ENCODE results near the gene CCDC40.
A peak's percentile ranks its signal among the peaks of the same experiment; 100 is the strongest.
"Not testable (repeated sequence)": the region's sequence is repeated elsewhere in the genome, so short reads cannot be mapped to it uniquely, and the experiment has no call there.

The CCDC40 gene

DNA sequence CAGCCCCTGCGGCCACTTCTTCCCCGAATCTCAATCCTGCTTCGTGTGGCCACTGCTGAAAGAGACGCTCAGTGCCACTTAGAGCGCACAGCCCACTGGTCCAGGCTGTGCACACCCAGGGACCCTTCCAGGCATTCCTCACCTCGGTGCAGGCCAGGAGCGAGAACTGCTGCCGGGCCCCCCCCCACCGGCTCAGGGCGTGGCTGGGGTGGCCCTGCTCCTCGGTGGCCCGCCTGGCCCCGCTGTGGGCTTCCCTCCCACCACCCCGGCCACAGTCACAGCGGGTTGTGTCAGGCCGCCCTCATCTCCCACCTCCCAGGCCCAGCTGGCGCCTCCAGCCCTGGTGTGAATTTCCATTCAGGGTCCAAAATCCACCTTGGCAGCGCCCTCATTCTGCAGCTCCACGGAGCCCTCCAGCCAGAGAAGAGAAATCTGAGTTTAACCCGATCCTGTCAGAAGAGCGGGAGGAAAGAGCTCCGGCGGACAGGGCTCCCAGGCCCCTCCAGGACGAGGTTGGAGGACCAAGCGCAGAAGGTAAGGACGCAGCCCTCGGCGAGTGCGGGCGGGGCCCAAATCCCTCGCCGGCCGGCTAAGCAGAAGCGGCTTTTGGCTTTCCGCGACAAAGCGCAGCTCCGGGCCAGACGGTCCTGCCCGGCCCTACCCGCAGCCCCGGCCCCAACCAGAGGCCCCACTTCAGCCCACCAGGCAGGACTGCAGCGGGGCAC, 12.8 kb upstream of the CCDC40 start:
- peak; percentile 62 for DNase-seq

DNA sequence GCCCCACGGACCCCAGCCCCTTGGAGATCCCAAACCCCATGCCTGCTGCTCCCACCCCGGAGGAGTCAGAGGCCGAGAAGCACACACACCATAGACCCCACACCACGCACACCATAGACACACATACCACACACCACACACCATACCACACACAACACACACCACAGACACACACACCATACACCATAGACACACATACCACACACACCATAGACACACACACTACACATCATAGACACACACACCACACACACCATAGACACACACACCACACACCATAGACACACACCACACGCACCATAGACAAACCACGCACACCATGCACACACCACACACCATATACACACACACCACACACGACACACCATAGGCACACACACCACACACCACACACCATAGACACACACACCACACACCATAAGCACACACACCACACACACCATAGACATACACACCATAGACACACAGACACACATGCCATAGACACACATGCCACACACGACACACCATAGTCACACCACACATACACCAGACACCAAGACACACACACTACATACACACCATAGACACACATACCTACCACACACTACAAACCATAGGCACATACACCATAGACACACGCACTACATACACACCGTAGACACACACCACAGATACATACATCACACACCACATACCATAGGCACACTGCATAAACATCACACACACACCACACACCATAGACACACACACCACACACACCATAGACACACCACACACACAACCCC, 12.1 kb upstream of the CCDC40 start:
- DNase-seq, result no peak

DNA sequence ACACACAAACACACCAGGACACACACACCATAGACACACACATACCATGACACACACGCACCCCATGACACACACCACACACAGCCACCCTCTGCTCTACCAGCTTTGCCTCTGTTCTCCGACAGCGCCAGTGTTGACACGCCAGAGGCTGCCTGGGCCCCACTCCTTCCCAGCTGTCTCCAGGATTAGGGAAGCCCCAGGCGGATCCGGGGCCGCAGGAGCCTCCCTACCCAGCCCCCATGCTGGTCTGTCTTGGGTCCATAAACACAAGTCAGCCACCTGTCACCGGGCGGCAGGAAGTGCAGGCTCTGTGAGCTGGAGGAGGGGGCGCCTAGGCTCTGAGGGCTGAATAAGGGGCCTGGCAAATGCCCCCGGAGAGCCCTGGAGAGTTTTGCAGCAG, 11.3 kb upstream of the CCDC40 start:
- peak; percentile 77 for DNase-seq

DNA sequence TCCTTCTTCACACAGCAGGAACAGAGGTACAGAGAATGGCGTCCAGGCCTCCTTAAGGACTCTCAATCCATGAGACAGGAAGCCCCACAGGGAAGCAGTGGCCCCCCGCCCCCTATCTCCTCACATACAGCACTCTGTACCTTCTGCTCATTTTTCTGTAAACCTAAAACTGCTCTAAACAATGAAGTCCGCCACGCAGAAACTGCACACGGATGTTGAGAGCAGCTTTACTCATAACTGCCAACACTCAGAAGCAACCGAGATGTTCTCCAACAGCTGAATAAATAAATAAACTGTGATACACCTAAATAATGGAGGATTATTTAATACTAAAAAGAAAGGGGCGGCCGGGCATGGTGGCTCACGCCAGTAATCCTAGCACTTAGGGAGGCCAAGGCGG, 10.6 kb upstream of the CCDC40 start:
- DNase-seq, result no peak

DNA sequence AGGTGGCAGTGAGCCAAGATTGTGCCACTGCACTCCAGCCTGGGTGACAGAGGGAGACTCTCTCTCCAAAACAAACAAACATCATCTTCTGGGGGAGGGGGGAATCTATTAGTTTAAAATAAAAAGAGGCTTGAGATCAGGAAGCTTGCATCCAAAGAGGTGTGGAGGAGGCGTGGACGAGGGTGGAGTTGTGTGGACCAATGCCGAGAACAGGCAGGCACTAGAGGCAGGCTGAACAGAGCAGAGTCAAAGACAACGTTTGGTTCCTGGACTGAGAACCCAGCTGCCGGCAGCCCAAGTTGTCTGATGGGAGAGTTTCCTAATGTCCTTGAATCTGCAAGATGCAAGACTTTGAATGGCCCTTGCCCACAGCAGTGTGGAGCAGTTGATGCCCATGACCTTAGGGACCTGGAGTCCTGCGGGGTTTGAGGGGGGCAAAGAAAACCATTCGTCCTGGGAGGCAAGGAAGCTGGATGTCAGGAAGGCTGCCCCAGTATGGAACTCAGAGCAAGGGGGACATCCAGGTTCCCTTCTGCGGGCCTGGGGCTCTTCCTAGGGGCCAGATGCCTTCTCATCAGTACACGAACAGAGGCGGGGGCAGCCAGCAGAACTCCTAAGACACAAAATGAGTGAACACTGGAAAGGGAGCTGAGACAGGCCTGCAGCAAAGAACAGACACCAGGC, 9.9 kb upstream of the CCDC40 start:
- DNase-seq, result no peak

DNA sequence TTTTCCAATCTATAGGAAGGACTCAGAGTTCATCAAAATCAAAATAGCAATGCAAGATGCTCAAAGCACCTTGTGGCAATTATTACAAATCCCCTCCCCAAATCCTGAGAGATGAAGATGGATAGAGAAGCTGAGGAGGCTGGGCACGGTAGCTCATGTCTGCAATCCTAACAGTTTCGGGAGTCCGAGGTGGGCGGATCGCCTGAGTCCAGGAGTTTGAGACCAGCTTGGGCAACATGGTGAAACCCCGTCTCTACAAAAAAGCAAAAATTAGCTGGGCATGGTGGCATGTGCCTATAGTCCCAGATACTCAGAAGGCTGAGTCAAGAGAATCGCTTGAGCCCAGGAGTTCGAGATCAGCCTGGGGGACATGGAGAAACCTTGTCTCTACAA, 9.4 kb upstream of the CCDC40 start:
- no peak for DNase-seq

DNA sequence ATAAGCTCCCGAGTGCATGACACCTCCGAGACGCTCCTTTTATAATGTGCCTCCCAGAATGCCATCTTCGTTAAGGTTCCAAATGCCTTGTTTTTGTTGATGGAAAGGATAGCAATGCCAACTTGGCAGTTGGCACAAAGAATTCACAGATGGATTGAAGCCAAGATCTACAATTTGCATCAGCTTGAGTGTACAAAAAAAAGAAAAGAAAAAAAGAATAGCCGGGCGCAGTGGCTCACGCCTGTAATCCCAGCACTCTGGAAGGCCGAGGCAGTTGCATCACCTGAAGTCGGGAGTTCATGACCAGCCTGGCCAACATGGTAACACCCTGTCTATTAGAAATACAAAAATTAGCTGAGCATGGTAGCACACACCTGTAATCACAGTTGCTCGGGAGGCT, 8.4 kb upstream of the CCDC40 start:
- no peak for DNase-seq

DNA sequence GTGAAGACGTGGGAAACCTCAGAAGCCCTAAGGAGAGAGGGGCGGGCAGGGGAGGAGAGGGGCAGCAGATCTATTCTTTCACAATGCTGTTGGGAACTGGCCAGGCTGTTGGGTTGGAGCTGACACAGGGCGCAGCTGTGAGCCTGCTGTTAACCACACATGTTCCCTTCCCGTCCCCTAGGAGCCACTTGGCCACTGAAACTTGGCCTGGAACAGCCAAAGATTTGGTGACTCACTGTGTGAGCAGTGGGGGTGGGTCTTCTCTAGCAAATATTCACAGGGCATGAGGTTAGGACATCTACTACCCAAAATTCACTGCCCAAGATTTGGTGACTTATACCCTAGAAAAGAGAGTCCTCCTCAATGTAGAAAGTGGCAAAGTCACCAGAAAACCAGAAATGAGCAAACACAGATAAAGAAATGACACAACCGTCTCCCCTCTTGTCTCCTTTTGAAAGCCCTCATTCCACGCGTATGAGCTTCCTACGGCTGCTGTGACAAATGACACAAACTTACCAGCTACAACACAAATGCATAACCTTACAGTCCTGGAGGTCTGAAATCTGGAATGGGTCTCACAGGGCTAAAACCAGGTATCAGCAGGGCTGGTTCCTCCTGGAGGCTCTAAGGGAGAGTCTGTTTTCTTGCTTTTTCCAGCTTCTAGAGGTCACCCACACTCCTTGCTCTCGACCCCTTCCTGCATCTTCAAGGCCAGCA, 7.0 kb upstream of the CCDC40 start:
- peak; percentile 82 for DNase-seq

DNA sequence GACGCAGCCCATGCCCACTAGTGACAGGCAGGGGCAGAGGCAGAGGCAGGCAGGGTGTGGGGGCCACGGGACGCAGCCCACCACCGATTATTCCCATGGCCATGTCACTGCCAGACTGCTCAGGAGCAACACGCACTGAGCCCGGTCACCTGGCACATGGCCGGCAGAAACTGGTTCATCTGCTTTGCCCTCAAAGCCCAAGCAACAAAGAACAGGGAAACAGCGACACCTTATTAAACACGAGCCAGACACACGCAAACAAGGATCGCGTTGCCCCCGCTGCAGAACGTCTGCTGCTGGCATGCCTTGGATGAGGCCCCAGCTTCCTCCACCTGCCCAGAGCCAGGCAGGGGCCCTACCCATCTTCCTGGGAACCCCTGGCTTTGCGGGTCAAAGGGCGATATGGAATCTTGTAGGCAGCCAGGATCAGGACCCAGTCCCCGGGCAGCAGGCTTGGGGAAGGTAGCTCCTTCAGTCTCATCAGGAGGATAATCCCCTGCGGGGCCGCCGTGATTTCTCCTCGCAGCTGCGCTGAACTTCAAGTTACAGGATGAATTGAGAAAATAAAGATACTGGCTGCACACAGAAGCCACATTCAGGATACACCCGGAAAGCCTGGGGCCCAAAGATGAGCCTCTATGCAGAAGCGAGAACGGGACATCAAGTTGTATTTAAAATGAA, 5.6 kb upstream of the CCDC40 start:
- DNase-seq, result peak; percentile 27

DNA sequence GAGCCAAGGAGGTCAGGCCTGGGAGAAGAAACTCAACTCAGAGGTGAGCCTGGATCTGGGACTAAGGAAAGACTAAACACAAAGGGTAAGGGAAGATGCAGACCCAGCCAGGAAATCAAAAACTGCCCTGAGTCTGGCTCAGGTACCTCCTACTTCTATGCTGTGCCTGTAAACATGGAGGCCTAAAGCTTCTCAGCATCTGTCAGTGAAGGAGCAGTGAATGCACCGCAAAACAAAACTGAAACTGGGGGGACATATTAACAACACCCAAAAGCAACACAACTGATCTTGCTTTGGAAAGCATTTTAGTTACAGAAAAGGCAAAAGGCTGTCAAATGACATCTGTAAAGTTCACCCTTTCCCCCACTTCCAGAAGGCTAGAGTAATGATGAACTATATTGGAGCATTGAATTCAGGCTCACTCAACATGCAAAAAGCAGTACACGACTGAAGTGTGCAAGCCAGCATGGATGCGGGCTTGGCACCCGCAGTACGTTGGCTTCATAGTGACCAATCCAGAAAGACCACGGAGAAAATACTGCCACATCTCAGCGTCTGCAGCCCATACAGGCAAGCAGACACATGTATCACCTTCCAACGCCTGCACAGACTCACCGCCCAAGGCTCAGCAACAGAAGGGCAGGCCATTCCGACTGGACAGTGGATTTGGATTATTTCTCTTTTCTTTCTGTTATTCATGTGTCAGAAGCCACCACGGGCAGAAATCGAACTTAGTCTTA, 4.6 kb upstream of the CCDC40 start:
- no peak for DNase-seq

DNA sequence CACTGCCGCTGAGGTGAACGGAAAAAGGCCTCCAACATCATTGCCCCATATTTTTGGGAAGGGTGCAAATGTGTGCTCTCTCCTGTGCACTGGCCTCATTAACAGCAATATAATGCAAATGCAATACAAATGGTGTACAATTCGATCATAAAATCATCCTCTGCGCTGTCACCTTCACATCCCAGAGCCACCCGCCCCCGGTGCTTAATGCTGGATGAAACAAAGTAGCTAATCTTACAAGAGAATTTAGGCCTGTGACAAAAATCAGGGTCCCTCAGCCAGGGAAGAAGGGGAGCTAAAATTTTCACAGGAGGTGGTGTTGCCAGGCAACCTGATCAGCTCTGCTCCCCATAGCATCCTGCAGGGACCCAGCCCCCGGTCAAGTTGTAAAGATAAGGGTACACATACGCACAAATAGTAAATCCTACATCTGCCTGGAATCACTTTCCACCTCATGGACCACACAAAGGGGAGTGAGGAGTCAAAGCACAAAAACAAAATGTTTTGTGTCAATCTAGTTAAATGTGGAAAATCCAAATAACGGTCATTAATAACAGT, 3.7 kb upstream of the CCDC40 start:
- DNase-seq, result no peak

DNA sequence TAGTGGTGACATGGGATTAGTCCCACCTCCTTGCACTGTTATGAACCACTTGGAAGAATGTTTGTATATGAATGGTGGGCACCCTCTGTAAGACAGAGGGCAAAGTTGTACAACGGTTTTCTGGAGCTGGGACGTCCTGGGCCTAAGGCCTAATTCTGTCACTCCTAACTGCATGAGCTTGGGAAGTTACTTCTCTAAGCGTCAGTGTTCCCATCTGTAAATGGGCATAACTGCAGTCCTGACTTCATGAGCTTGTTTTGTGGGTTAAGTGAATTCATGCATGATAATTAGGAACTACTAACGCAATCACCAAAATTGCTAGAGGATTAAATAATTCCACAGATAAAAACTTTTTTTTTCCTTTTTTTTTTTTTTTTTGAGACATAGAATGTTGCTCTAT, 2.6 kb upstream of the CCDC40 start:
- no peak for DNase-seq

DNA sequence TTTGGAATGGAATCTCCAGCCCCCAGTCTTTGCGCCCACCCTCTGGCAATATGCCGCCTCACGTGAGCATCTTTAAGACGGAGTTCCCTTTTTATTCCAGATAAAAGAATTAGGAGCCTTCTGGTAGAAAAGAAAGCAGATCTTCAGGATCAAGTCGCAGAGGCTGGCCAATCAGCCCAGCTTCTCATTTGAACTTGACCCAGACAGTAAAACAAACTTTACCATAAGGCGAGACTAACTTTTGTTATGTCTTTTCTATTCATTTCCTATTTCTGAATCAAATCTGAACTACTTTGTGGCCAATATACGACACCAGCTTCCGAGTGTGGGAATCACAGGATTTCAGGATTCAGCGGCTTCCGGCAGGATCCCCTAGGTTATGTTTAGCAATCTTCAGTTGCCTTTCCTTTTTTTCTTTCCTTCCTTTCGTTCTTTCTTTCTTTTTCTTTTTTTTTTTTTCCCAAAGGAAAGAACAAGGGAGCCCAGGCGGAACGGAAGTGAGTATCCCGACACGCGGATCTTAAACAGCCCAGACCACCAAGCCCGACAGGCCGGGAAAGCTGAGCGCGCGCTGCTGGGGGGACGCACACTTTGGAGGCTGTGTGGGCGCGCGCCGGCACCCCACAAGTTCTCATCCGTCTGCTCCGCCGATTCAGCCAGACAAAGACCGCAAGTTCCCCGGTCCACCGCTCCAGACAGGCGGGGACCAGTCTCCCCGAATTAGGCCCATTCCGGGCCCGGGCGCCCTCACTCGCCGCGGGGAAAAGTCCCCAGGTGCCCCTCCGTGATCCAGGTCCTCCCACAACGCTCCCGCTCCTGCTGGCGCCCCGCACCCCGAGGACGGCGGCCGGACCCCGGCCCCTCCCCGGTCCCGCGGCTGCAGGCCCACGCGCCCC, 1.4 kb upstream of the CCDC40 start:
- peak; percentile 75 for DNase-seq

DNA sequence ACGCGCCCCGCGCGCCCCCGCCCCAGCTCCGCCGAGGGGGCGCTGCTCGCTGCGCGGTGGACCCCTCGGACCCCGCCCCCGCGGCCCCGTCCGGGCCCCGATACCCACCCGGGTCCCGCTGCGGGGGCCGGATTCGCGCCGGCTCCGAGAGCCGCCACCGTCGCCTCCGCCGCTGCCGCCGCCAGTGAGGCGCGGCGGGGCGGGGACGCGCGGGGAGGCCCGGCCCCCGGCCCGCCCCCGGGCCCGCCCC, 830 bp upstream of the CCDC40 start, which contains the start of gene TBC1D16:
TSS of gene TBC1D16 (minus strand) at position 186 of the 250 bp plus-strand sequence. CDS start 22,325 bp downstream, outside the sequence.
- no peak for DNase-seq

DNA sequence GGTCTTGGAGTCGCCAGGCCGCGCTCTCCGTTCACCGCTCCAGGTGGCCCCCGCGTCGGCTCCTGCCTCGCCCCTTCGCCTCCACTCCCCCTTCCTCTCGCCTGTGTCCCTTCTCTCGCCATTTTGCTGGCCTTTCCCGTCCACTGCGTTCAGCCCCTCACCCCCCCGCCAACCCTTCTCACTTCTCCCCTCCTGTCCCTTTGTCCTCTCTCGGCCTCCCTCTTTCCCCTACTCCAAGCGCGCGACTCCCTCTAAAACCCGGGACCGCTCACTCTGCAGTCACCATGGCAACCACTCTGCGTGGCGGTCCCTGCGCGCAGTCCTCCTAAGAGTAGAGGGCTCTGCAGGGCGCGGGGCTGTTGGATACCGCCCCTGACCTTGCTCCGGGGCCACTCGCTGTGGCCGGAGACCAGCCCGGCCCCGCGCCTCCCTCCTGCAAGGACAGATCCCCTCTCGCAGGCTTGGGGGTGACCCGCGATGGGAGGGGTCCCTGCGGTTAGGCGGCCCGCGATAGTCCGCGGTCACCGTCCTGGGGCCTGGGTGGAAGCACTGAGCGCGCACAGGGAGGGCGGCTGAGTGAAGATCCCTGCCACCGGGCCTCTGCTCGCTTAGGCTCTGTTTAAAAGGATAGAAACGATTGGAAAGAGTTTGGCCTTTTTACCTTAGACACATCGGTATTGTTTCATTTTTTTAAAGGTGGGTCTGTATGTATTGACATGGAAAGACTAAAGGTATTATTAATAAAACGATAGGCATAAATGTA, 454 bp downstream of the CCDC40 start:
- peak; percentile 93 for DNase-seq

DNA sequence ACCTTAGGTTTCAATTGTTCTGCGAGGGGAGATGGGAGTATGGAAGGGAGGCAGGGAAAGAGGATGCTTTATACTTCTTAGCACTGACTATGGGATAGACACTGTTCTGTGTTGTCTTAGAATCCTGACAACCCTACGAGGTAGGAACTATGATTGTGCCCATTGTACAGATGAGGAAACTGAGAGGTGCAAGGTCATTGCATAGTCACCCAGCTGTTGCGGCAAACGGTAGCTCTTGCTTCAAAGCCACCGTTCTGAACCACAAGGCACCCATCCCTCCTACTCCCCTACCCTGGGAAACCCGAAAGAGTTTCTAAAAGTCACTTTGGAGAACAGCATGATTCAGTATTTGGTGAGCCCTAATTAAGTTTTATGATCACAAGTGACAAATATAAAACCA, 7.5 kb downstream of the CCDC40 start:
- no peak for DNase-seq

DNA sequence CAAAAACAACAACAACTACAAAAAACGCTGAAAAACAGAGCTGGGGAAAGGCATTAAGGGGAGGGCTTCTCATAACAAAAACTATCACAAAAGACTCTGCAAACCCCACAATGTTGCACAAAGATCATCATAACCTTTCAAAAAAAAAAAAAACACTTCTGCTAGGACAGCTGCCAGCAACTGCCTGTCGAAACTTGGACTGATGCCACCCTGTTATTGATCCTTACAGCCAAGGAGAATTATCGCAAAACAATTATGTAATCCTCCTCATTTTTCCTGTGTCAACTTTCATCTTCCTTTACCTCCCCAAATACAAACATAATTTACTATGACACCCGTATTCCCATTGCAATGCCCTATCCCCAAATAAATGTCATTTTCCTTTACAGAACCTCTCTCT, 9.3 kb downstream of the CCDC40 start:
- no peak for DNase-seq

DNA sequence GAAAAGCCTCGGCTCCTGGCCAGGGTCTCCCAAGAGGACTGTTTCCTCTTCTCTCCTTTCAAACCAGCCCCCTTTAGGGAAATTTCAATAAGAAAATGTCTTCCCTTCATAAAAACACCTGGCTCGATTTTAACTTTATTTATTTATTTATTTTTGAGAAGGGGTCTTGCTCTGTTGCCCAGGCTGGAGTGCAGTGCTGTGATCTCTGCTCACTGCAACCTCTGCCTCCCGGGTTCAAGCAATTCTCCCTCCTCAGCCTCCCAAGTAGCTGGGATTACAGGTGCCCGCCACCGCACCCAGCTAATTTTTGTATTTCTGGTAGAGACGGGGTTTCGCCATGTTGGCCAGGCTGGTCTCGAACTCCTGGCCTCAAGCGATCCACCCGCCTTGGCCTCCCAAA, 10.3 kb downstream of the CCDC40 start:
- not testable (repeated sequence) for DNase-seq

DNA sequence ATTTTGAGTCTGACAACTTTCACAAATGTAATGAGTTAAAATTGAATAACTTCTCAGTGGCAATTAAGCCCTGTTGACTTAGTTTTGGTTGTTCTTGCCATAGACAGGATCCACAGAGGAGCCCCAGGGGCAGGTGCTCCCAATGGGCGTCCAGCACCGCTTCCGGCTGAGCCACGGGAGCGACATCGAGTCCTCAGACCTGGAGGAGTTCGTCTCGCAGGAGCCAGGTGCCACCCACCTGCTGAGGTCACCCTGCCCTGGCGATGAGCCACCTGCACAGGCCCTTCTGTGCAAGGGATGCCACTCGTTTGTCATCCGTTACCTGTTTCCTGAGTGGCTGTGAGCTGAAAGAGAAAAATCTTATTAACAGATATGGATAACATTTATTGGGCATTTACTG, 10.7 kb downstream of the CCDC40 start:
- DNase-seq, result no peak

DNA sequence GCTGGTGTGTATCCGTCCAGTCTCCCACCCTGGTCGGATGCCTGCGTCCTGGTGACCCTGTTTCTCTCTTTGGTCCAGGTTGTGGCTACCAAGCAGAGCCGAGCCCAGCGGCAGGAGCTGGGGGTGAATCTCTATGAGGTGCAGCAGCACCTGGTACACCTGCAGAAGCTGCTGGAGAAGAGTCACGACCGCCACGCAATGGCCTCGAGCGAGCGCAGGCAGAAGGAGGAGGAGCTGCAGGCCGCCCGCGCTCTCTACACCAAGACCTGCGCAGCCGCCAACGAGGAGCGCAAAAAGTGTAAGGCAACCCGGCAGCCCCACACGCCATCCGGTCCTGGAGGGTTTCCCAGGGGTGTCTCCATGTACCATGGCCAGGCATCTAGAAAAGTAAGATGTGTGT, 13.5 kb downstream of the CCDC40 start:
- no peak for DNase-seq

Data from eye (tissue), 1 donor.